ENCODE measurements around the gene LRP10.
A peak's percentile ranks its signal among the peaks of the same experiment; 100 is the strongest.

LRP10 gene

DNA sequence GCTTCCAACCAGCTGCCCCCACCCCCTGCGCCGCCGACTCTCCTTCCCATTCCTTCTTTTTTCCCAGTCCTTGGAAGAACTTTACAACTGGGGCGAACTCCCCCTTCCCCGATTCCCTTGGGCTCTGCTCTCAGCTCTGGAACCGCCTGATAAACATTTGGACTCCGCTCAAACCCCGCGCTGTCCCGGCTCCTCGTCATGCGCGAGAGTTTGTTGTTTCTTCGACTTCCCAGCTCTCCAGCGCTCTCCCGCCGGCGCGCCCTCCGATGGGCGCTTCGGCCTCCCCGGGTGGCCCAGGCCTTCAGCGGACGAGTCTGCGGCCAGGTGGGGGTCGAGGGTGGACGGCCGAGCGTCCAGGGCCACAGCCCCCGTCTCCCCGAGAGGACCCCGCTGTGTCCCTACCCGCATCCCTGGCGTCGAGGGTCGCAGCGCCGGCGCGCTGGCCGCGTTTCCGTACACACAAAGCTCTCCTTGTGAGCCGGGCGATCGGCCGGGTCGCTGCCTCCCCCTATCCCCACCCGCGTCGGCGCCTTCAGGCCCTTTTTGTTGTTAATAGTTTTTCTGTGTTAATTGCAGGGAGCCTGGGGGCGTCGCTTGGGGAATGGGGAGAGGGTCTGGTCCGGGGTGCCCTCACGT, 34.3 kb upstream of the LRP10 start:
- Histone ChIP-seq H3K36me3 (ENCODE audit: control insufficient read depth, insufficient read depth, low read length, severe bottlenecking) (peaks cover 28% of the 10 kb centered on the region), H3K4me3 (ENCODE audit: low read length) (peak overlapping the region; percentile 97), H3K9me3 (ENCODE audit: control insufficient read depth, low read length) (no peaks in the 10 kb centered on the region), H3K9ac (ENCODE audit: low read length) (peak overlapping the region; percentile 100), H3K4me1 (ENCODE audit: control insufficient read depth, insufficient read depth, low read length) (peaks cover 37% of the 10 kb centered on the region), H3K27me3 (replicated peaks; ENCODE audit: control insufficient read depth, insufficient read depth, low read length) (no peaks in the 10 kb centered on the region)
- DNase-seq (ENCODE audit: low read depth): peak; percentile 77

DNA sequence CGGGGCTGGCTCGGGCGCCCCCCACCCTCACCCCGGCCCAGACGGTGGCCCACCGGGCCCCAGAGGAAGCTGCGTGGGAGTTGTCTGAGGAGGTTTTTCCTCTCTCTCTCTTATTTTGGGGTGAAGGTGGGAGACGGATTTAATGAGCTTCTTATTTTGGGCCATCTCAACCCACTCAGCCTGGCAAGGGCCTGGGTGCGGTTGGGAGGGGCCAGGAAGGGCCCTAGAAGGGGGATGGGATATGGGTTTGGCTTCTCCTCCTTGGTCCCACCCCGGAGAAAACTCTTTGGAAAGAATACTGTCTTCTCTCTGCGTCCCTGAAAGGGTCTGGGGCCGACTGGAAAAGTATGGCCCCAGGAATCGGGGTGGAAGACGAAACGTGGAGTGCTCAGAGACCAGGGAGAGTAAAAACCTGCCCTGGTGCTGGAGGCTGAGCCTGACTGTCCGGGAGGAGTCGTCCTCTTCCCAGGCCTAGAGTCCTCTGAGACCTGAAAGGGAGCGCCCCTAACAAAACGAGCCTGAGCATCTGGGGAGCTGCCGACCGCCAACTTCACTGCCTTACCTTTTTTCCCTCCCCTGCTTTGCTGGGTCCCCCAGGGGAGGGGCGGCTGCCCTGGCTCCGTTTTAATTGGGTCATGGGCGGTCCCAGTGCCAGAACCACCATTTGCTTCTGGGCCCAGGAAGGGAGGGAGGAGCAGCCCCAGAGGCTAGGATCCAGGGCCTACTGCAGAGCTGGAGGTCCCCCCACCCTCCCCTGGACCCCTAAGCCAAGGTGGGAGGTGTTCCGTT, 33.6 kb upstream of the LRP10 start:
- Histone ChIP-seq H3K36me3 (ENCODE audit: control insufficient read depth, insufficient read depth, low read length, severe bottlenecking) (peaks cover 35% of the 10 kb centered on the region), H3K4me3 (ENCODE audit: low read length) (peak overlapping the region; percentile 97), H3K27me3 (replicated peaks; ENCODE audit: control insufficient read depth, insufficient read depth, low read length) (no peaks in the 10 kb centered on the region), H3K9ac (ENCODE audit: low read length) (peak overlapping the region; percentile 100), H3K4me1 (ENCODE audit: control insufficient read depth, insufficient read depth, low read length) (peaks cover 44% of the 10 kb centered on the region), H3K9me3 (ENCODE audit: control insufficient read depth, low read length) (no peaks in the 10 kb centered on the region)
- peak; percentile 69 for DNase-seq (ENCODE audit: low read depth)

DNA sequence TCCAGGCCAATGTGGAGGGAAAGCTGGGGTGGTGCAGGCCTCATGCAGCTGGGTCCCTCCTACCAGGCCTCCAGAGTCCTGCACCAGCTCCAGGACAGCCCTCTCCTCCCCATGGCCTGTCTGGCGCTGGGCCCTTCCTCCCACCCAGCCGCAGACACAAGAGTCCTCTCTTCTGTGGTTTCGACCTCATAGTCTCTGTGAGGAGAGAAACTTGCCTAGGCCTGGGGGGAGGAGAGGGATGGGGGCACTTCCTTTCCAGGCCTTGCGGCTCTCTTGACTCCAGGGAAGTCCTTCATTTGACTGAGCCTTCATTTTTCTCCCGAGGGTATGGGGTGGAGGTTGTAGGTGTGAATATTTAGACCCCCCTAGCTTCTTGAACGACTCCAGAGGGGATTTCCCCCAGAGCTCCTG, 32.9 kb upstream of the LRP10 start:
- Histone ChIP-seq H3K4me3 (ENCODE audit: low read length) (peak overlapping the region; percentile 97), H3K27me3 (replicated peaks; ENCODE audit: control insufficient read depth, insufficient read depth, low read length) (no peaks in the 10 kb centered on the region), H3K4me1 (ENCODE audit: control insufficient read depth, insufficient read depth, low read length) (peaks cover 44% of the 10 kb centered on the region), H3K9me3 (ENCODE audit: control insufficient read depth, low read length) (no peaks in the 10 kb centered on the region), H3K9ac (ENCODE audit: low read length) (peak overlapping the region; percentile 100), H3K36me3 (ENCODE audit: control insufficient read depth, insufficient read depth, low read length, severe bottlenecking) (peaks cover 38% of the 10 kb centered on the region)
- DNase-seq (ENCODE audit: low read depth): peak; percentile 66

DNA sequence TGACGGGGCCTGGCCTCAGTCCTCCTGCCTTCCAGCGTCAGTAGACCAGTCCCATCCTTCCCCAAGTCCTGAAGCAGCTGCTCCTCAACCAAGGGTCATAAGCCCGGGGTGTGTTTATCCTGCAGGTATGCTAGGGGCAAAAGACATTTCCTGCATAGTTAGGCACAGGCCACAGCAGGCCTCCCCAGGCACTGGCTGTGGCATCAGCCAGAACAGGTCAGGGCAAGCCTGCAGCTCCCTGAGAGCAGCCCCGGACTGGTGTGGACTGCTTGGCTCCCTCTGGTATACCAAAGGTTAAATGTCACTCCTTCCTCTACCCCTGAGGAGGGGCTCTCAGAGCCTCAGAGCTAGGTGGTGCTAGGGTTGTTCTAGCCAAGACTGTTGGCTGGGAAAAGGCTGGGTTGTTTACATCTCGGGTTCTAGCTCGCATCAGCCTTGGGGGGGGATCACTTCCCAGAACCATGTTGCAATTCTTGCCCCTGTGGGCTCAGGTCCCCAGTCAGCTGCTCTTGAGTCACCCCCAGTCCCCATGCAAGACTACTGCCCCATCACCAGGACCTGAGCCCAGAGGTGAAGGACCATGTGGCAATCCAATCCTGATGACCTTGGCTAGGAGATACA, 32.3 kb upstream of the LRP10 start:
- no peaks in the 10 kb centered on the region for H3K27me3 ChIP-seq (replicated peaks; ENCODE audit: control insufficient read depth, insufficient read depth, low read length)
- peaks cover 38% of the 10 kb centered on the region for H3K36me3 ChIP-seq (ENCODE audit: control insufficient read depth, insufficient read depth, low read length, severe bottlenecking)
- peak overlapping the region; percentile 97 for H3K4me3 ChIP-seq (ENCODE audit: low read length)
- peak overlapping the region; percentile 100 for H3K9ac ChIP-seq (ENCODE audit: low read length)
- peak; percentile 49 for DNase-seq (ENCODE audit: low read depth)
- peaks cover 44% of the 10 kb centered on the region for H3K4me1 ChIP-seq (ENCODE audit: control insufficient read depth, insufficient read depth, low read length)
- H3K9me3 ChIP-seq (ENCODE audit: control insufficient read depth, low read length): no peaks in the 10 kb centered on the region

DNA sequence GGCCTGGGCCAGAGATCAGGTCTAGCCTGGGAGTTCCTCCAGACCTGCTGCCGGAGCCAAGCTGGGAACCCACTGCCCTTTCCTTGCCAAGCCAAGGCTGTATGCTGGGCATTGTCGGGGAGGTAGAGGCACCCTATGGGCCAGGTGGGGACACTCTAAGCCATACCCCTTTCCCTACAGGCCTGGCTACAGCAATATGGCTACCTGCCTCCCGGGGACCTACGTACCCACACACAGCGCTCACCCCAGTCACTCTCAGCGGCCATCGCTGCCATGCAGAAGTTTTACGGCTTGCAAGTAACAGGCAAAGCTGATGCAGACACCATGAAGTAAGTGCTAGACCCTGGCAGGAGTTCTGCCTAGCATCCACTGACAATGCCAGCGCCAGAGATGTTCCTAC, 30.2 kb upstream of the LRP10 start:
- no peak for DNase-seq (ENCODE audit: low read depth)

DNA sequence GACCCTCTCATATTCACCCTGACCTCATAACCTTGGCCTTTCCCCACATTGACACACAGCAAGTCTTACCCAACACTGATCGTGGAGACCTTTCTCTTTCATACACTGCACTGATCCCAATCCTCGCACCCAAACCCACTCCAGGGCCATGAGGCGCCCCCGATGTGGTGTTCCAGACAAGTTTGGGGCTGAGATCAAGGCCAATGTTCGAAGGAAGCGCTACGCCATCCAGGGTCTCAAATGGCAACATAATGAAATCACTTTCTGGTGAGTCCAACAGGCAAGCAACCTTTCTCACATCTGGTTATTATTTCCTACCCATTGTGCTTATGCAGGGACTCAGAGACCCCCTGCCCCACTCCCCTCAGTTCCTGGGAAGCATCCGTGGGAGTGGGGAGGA, 29.8 kb upstream of the LRP10 start:
- H3K27me3 ChIP-seq (replicated peaks; ENCODE audit: control insufficient read depth, insufficient read depth, low read length): no peaks in the 10 kb centered on the region
- H3K4me1 ChIP-seq (ENCODE audit: control insufficient read depth, insufficient read depth, low read length): peaks cover 62% of the 10 kb centered on the region
- peaks cover 60% of the 10 kb centered on the region for H3K36me3 ChIP-seq (ENCODE audit: control insufficient read depth, insufficient read depth, low read length, severe bottlenecking)
- H3K9me3 ChIP-seq (ENCODE audit: control insufficient read depth, low read length): no peaks in the 10 kb centered on the region
- peak overlapping the region; percentile 76 for H3K9ac ChIP-seq (ENCODE audit: low read length)
- H3K4me3 ChIP-seq (ENCODE audit: low read length): no peak overlapping the region
- DNase-seq (ENCODE audit: low read depth): no peak

More for the DNA sequence above, 30.2 kb upstream of the LRP10 start:
- Histone ChIP-seq H3K27me3 (replicated peaks; ENCODE audit: control insufficient read depth, insufficient read depth, low read length) (no peaks in the 10 kb centered on the region), H3K4me1 (ENCODE audit: control insufficient read depth, insufficient read depth, low read length) (peaks cover 57% of the 10 kb centered on the region), H3K9ac (ENCODE audit: low read length) (peak overlapping the region; percentile 76), H3K9me3 (ENCODE audit: control insufficient read depth, low read length) (no peaks in the 10 kb centered on the region), H3K4me3 (ENCODE audit: low read length) (no peak overlapping the region), H3K36me3 (ENCODE audit: control insufficient read depth, insufficient read depth, low read length, severe bottlenecking) (peaks cover 56% of the 10 kb centered on the region)

DNA sequence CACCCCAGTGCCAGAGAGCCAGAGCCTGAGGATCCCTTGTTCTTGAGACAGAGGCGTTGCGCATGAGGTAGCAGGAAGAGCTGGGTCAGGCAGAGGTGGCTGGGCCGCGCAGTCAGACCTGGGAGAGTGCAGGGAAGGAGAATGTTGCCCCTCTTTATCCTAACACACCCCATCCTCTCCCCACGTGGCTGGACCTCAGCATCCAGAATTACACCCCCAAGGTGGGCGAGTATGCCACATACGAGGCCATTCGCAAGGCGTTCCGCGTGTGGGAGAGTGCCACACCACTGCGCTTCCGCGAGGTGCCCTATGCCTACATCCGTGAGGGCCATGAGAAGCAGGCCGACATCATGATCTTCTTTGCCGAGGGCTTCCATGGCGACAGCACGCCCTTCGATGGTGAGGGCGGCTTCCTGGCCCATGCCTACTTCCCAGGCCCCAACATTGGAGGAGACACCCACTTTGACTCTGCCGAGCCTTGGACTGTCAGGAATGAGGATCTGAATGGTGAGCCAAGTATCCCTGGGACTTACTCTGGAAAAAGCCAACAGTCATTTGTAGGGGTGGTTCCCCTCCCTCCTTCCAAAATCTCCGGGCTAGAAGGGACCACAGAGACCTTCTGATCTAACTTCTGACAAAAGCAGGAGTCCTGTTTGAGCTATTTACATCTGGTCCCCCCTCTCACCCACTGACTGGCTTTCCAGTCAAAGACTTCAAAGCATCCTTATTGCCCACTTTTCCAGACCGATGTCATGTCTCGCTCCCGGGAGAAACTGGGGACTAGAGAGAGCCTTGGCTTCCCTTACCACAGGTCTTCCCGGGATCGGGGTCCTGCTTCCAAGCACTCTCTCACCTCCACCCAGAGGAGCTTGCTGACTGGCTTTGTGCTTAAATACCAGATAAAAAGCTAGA, 29.1 kb upstream of the LRP10 start:
- Histone ChIP-seq H3K27me3 (replicated peaks; ENCODE audit: control insufficient read depth, insufficient read depth, low read length) (no peaks in the 10 kb centered on the region), H3K4me1 (ENCODE audit: control insufficient read depth, insufficient read depth, low read length) (peaks cover 65% of the 10 kb centered on the region), H3K4me3 (ENCODE audit: low read length) (no peak overlapping the region), H3K36me3 (ENCODE audit: control insufficient read depth, insufficient read depth, low read length, severe bottlenecking) (peaks cover 63% of the 10 kb centered on the region), H3K9ac (ENCODE audit: low read length) (peak overlapping the region; percentile 76), H3K9me3 (ENCODE audit: control insufficient read depth, low read length) (no peaks in the 10 kb centered on the region)
- DNase-seq (ENCODE audit: low read depth): no peak

DNA sequence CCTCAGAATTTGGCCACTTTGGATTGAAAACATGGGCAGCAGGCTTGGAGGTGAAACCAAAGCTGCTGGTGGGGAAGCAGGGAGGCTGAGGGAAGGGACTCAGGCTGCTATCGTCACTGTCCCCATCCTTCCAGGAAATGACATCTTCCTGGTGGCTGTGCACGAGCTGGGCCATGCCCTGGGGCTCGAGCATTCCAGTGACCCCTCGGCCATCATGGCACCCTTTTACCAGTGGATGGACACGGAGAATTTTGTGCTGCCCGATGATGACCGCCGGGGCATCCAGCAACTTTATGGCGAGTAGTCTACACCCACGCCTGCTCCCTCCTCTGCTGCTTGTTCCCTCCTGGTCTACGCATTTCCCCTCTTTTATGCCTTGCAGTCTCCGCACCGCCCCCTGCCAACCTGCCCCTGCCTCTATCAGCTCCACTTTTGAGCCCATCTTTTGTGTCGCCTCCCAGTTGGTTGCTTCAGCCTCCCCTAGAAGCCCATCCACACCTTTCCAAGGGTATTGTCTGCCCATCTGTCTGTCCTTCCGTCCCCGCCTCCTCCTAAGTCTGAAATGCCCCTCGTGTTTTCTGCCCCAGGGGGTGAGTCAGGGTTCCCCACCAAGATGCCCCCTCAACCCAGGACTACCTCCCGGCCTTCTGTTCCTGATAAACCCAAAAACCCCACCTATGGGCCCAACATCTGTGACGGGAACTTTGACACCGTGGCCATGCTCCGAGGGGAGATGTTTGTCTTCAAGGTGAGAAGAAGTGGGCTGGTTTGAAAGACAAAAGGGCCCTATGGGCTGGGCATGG, 28.2 kb upstream of the LRP10 start:
- DNase-seq (ENCODE audit: low read depth): no peak
- no peaks in the 10 kb centered on the region for H3K9me3 ChIP-seq (ENCODE audit: control insufficient read depth, low read length)
- no peaks in the 10 kb centered on the region for H3K27me3 ChIP-seq (replicated peaks; ENCODE audit: control insufficient read depth, insufficient read depth, low read length)
- H3K4me3 ChIP-seq (ENCODE audit: low read length): no peak overlapping the region
- peak overlapping the region; percentile 76 for H3K9ac ChIP-seq (ENCODE audit: low read length)
- peaks cover 73% of the 10 kb centered on the region for H3K4me1 ChIP-seq (ENCODE audit: control insufficient read depth, insufficient read depth, low read length)
- peaks cover 63% of the 10 kb centered on the region for H3K36me3 ChIP-seq (ENCODE audit: control insufficient read depth, insufficient read depth, low read length, severe bottlenecking)

DNA sequence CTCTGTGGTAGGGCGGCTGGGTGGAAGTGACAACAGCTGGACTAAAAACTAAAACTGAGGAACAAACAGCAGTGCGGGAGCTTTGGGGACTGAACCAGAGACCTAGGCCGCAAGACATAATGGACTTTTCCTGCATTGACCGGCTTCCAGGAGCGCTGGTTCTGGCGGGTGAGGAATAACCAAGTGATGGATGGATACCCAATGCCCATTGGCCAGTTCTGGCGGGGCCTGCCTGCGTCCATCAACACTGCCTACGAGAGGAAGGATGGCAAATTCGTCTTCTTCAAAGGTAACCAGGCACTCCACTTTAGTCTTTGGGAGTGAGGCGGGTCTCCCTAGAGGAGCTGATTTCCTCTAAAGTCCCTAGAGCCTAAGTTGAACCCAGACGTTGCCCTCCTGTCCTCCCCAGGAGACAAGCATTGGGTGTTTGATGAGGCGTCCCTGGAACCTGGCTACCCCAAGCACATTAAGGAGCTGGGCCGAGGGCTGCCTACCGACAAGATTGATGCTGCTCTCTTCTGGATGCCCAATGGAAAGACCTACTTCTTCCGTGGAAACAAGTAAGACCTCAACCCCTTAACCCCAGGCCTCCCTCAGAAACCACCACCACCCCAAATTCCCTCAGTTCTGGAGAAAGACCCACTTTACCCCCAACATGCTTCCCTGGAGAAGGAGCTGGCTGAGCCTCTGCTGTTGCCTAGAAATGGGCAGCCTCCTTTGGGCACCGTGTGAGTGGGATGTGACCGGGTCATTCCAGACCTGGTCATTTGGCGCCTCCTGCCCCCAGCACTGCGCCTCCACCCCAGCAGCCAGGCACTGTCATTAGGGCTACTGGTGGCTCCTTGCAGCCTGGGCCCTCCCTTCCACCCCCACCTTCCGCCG, 27.1 kb upstream of the LRP10 start:
- H3K4me1 ChIP-seq (ENCODE audit: control insufficient read depth, insufficient read depth, low read length): peaks cover 79% of the 10 kb centered on the region
- peaks cover 63% of the 10 kb centered on the region for H3K36me3 ChIP-seq (ENCODE audit: control insufficient read depth, insufficient read depth, low read length, severe bottlenecking)
- DNase-seq (ENCODE audit: low read depth): no peak
- H3K27me3 ChIP-seq (replicated peaks; ENCODE audit: control insufficient read depth, insufficient read depth, low read length): no peaks in the 10 kb centered on the region
- peak overlapping the region; percentile 26 for H3K9ac ChIP-seq (ENCODE audit: low read length)
- H3K4me3 ChIP-seq (ENCODE audit: low read length): no peak overlapping the region
- no peaks in the 10 kb centered on the region for H3K9me3 ChIP-seq (ENCODE audit: control insufficient read depth, low read length)

DNA sequence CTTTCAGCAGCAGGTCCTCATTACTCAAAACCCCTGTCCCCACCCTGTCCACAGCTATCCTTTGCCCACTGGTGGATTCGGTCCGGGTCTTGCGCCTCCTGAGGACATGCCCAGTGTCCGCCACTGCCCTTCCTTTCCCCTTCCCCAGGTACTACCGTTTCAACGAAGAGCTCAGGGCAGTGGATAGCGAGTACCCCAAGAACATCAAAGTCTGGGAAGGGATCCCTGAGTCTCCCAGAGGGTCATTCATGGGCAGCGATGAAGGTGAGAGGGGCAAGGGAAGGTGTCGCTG, 26.5 kb upstream of the LRP10 start:
- H3K36me3 ChIP-seq (ENCODE audit: control insufficient read depth, insufficient read depth, low read length, severe bottlenecking): peaks cover 63% of the 10 kb centered on the region

More for the DNA sequence above, 26.5 kb upstream of the LRP10 start:
- Histone ChIP-seq H3K9me3 (ENCODE audit: control insufficient read depth, low read length) (no peaks in the 10 kb centered on the region), H3K27me3 (replicated peaks; ENCODE audit: control insufficient read depth, insufficient read depth, low read length) (no peaks in the 10 kb centered on the region), H3K4me1 (ENCODE audit: control insufficient read depth, insufficient read depth, low read length) (peaks cover 79% of the 10 kb centered on the region), H3K9ac (ENCODE audit: low read length) (peak overlapping the region; percentile 73), H3K4me3 (ENCODE audit: low read length) (no peak overlapping the region)
- no peak for DNase-seq (ENCODE audit: low read depth)
